Bronchial epithelial cell (primary cell): Measurements from ENCODE around the gene WDR86. TPM values are rescaled to one million over a fixed set of nuclear protein-coding genes. Genes with fewer than 3 reads are reported as not detected.

Experiments used
- DNase-seq: peaks from one replicate; pipeline ENCODE4 v3.0.0-alpha.2; 2010; ENCODE audit warnings: low read depth
- FAIRE-seq: peaks from 2 replicates; lab custom pipeline; 2011; peaks lifted over from hg19 to GRCh38; lab: Jason Lieb, UNC
- H3K27me3 ChIP-seq: 2 replicates; pipeline ENCODE4 v1.5.1; 2011; ENCODE audit warnings: low read length; ENCODE audit not compliant: control insufficient read depth, insufficient read depth
- H3K36me3 ChIP-seq: 2 replicates; pipeline ENCODE4 v1.5.1; 2011; ENCODE audit warnings: low read length; ENCODE audit not compliant: control insufficient read depth, insufficient read depth
- H3K4me3 ChIP-seq: 2 replicates; pipeline ENCODE4 v1.5.1; 2011; ENCODE audit warnings: mild to moderate bottlenecking, low read depth, low read length, control low read depth
- total RNA-seq: library from RNA; depleted of rRNA; stranded (reverse); fragments of >200 nt; gene quantifications from 2 replicates; pipeline ENCODE4 v1.2.1, GENCODE V29; 2014
- TF ChIP-seq, protein P1 (sequence below): IDR thresholded peaks from 2 replicates; pipeline ENCODE4 v1.5.1; 2011; ENCODE audit warnings: mild to moderate bottlenecking, moderate library complexity, low read length, control low read depth, inconsistent platforms; ENCODE audit not compliant: insufficient read depth, severe bottlenecking

WDR86 gene
- total RNA-seq, 1 donor from 2014 or later = 0.79 TPM

GRCh38 chr7:151408839-151409666 lies 785 bp downstream of the WDR86 start:
- H3K27me3 ChIP-seq = peaks cover 32% of the 10 kb centered on the region
- TF ChIP-seq, protein P1, sequence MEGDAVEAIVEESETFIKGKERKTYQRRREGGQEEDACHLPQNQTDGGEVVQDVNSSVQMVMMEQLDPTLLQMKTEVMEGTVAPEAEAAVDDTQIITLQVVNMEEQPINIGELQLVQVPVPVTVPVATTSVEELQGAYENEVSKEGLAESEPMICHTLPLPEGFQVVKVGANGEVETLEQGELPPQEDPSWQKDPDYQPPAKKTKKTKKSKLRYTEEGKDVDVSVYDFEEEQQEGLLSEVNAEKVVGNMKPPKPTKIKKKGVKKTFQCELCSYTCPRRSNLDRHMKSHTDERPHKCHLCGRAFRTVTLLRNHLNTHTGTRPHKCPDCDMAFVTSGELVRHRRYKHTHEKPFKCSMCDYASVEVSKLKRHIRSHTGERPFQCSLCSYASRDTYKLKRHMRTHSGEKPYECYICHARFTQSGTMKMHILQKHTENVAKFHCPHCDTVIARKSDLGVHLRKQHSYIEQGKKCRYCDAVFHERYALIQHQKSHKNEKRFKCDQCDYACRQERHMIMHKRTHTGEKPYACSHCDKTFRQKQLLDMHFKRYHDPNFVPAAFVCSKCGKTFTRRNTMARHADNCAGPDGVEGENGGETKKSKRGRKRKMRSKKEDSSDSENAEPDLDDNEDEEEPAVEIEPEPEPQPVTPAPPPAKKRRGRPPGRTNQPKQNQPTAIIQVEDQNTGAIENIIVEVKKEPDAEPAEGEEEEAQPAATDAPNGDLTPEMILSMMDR = no peak
- no peak for FAIRE-seq
- H3K36me3 ChIP-seq = no peaks in the 10 kb centered on the region
- H3K4me3 ChIP-seq = peak overlapping the region; percentile 32
- peak; percentile 20 for DNase-seq

GRCh38 chr7:151408498-151408838 lies 1.4 kb downstream of the WDR86 start:
- FAIRE-seq (no peak), DNase-seq (no peak)
- TF ChIP-seq, protein P1 = no peak
- H3K27me3 ChIP-seq = peaks cover 32% of the 10 kb centered on the region
- H3K4me3 ChIP-seq = no peak overlapping the region
- H3K36me3 ChIP-seq = no peaks in the 10 kb centered on the region

GRCh38 chr7:151406886-151407583 lies 2.8 kb downstream of the WDR86 start:
- H3K27me3 ChIP-seq = peaks cover 28% of the 10 kb centered on the region
- TF ChIP-seq, protein P1 = no peak
- DNase-seq (no peak), FAIRE-seq (no peak)
- H3K4me3 ChIP-seq = no peak overlapping the region
- H3K36me3 ChIP-seq = no peaks in the 10 kb centered on the region

DNA sequence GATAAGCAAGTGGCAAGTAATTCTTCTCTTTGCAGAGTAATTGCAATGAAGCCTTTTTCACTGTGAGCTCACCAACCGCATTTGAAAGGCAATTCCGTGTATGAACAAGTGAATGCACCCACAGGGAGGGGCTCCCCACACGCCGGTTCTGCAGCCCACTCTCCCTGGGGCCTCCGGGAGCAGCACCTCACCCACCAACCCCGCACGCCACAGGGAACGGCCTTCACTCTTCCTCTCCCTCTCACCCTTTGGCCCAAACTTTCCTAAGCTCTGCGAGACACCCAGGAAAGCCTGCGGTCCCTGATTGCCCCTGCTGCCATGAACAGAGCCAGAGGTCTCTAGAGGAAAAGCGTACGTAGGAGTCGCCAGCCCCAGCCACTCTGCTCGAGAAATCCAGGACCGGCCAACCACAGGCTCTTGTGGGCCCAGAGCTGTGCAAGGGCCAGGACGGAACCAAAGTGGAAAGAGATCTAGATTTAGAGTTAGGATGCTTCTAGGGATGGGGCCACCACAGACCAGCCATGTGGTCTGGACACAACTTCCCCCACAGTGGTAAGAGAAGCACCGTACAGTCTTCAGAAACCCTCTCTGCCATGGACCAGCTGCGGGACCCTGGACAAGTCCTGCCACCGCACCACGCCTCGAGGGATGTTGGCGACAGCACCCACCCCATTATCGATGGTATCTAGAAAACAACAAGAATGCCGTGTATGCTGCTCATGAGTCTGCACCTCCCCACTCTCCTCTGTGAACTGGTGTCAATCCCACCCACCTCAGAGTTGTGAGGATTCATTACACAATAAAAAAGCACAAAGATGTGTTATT lies 3.6 kb downstream of the WDR86 start:
- no peaks in the 10 kb centered on the region for H3K36me3 ChIP-seq
- H3K27me3 ChIP-seq = peaks cover 23% of the 10 kb centered on the region
- TF ChIP-seq, protein P1 = no peak
- DNase-seq (no peak), FAIRE-seq (no peak)
- H3K4me3 ChIP-seq = no peak overlapping the region

GRCh38 chr7:151405588-151405987 lies 4.2 kb downstream of the WDR86 start:
- Histone ChIP-seq H3K4me3 (no peak overlapping the region), H3K27me3 (peaks cover 16% of the 10 kb centered on the region), H3K36me3 (no peaks in the 10 kb centered on the region)
- no peak for FAIRE-seq
- no peak for DNase-seq
- TF ChIP-seq, protein P1 = no peak
